Stimulated activated CD4-positive, alpha-beta T cell treated with anti-CD3 and anti-CD28 coated beads, Interleukin-12 subunit alpha, Interleukin-12 subunit beta, amount 100 ng/mL, for 24 hours (primary cell): ENCODE measurements around the gene RPS19.
"Not testable (repeated sequence)": the region's sequence is repeated elsewhere in the genome, so short reads cannot be mapped to it uniquely, and the experiment has no call there.

ENCODE experiments used
- DNase-seq, 2 experiments: peaks; one replicate each; pipeline ENCODE4 v3.0.0-alpha.2; 2020; ENCODE audit warnings: low read depth in 2 of 2

RPS19 gene

DNA sequence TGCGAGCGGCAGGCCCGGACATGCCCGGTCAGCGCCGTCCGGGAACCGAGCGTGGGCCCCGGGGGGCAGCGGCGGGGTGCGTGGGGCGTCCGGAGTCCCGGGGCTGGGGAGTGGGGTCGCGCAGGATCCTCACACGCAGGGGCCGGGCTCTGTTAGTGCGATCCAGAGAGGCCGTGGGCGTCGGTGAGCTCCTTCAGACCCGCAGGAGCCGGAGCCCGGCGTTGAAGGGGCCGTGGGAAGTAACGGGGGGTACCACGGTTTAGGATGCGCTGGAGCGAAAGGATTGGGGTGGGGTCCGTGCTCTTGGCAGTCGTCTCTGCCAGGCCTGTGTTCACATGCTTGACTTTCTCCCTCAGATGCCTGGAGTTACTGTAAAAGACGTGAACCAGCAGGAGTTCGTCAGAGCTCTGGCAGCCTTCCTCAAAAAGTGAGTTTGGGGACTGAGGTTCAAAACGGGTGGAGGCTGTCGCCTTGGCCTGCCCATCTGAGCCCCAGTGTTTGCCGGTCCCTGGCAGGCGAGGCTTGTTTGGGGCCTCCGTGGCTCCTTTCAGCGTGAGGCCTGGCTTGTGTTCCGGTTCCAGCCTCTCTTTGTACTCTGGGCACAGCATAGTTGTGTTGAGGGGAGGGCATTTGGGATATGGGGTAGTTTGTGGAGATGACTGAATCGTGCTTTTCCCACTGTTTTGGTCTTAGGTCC, 512 bp downstream of the RPS19 start:
- DNase-seq, result no peak

DNA sequence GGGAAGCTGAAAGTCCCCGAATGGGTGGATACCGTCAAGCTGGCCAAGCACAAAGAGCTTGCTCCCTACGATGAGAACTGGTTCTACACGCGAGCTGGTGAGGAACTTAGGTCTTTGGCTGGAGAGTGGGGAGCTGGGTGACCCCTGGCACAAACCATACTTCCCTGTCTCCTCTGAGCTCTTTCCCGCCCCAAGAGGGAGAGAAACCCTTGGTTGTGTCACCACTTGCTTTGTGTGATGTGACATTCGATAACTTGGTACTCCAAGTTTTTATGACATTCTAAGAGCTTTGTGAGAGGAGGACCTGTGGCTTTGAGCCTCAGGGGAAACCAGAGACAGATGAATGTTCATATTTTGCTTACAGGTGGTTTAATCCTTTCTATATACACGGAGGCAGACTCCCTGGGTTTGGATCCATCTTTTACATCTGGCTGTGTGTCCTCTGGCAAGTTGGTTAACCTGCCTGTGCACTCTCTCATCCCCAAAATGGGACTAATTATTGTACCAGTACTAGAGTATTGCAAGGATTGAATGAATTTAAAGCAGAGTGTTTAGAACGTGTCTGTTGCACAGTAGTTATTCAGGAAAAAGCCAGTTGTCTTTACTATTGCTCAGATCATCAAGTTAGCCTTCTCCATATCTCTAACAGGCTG, 1.2 kb downstream of the RPS19 start:
- DNase-seq, result no peak

DNA sequence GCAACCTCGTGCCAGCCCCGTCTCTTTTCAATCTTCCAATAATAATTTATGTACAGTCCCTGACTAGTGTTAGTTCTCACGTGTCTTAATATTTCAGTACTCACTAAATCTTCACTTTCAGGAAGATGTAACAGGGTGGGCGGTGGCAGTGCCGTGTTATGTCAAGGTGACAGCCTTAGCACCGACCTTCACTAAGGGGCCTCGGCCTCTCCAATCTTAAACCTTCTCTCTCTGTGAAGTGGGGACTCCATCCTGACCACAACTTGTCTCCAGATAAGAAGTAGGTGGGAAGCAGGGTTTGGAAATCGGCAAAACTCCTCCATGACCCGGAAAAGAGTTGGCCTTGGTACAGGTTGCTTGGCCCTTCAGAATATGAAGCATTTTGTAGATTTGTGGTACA, 1.8 kb downstream of the RPS19 start:
- DNase-seq, result no peak

DNA sequence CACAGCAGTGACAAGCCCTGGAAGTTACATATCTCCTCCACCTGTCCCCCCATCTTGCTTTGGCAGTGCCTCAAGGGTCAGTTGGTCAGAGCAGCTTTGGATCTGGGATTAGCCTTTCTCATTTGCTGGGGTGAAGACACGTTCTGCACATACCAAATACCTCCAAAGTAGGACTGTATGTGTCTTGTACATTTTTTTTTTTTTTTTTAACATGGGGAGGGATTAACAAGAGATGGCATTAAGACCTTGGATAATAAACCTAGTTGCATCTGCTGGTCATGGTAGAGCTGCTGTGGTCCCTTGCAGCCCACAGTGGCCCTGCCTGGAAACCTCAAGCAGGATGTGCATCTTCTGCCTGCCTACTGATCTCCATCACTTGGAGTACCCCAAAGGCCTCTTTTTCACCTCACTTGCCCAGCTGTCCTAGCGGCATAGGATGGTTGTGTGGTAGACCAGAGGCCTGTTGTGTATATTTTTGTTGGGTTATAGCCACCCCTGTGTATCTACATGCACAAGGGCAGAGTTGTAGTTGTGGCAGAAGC, 2.5 kb downstream of the RPS19 start:
- no peak for DNase-seq

GRCh38 chr19:41863209-41863931, 3.3 kb downstream of the RPS19 start:
- DNase-seq, result no peak

DNA sequence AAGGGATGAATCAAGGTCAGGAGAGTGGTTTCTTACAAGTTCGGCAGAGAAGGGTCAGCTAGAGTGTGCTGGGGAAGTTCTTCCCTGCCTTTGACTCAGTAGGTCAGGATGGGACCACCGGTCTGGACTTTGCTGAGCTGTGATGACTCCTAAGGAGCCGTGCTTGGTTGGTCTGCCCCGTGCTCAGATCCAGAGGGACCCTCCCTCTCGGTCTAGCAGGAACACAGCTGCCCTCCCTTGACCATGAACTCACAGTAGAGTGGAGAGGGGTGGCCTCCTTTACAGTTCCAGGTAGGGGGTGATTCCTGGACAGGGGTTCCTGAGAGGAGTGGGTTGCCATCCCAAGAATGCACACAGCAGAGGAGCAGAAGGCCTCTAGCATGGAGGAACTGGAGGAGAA, 4.3 kb downstream of the RPS19 start:
- no peak for DNase-seq

DNA sequence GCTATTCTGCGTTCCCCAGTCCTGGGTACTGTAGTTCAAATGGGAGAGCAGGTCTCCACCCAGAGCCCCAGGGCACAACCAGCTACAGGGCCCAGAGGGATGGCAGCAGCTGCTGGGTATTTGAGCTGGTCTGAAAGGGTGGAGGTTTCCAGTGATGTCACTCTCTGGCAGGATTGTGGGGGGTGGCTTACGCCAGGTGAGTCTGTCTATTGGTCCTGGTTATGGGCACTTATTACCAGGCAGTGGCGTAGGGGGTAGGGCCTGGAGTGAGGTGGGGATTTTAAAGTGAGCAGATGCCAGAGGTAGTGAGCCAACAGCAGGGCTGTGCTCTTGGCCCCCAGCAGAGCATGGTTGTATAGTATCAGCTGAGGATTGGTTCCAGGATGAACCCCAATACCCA, 6.2 kb downstream of the RPS19 start:
- no peak for DNase-seq

GRCh38 chr19:41868120-41868988, 8.3 kb downstream of the RPS19 start:
- no peak for DNase-seq

DNA sequence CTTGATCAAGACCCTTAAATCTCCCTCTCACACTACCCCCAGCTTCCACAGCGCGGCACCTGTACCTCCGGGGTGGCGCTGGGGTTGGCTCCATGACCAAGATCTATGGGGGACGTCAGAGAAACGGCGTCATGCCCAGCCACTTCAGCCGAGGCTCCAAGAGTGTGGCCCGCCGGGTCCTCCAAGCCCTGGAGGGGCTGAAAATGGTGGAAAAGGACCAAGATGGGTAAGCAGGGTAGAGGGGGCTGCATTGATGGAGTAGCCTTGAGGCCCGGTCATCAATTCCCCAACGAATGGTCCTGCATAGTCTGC, 8.9 kb downstream of the RPS19 start:
- DNase-seq, result no peak

DNA sequence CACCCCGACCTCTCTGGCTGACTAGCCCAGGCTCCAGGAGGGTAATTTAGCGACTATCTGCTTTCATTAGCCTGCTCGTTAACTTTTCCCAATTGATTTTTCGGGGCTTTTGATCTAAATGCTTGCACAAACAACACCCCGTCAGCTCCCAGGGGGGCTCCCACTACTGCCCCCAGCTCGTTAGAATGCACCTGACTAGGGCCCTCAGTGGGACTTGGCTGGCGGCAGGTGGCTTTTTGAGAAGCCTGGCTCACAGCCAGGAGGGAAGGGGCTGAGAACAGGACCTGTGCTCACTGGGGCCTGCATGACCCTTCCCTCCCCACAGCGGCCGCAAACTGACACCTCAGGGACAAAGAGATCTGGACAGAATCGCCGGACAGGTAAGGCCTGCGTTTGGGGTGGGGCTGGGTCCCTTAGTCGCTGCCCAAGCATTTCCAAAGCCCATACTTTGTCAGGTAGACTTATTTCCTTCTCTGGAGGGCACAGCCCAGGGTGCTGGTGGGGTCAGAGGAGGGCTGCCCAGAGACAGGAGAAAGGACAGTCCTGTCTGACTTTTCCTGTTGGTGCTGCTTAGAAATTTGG, 9.4 kb downstream of the RPS19 start:
- no peak for DNase-seq

- no peak for DNase-seq
Measured at GRCh38 chr19:41870401-41870873, 10.4 kb downstream of the RPS19 start.

- DNase-seq, result peak in 1 of 2 experiments; percentile 63
Measured at GRCh38 chr19:41871573-41872383, 11.7 kb downstream of the RPS19 start.

- DNase-seq, result no peak
Measured at GRCh38 chr19:41872384-41872774, 12.3 kb downstream of the RPS19 start.

DNA sequence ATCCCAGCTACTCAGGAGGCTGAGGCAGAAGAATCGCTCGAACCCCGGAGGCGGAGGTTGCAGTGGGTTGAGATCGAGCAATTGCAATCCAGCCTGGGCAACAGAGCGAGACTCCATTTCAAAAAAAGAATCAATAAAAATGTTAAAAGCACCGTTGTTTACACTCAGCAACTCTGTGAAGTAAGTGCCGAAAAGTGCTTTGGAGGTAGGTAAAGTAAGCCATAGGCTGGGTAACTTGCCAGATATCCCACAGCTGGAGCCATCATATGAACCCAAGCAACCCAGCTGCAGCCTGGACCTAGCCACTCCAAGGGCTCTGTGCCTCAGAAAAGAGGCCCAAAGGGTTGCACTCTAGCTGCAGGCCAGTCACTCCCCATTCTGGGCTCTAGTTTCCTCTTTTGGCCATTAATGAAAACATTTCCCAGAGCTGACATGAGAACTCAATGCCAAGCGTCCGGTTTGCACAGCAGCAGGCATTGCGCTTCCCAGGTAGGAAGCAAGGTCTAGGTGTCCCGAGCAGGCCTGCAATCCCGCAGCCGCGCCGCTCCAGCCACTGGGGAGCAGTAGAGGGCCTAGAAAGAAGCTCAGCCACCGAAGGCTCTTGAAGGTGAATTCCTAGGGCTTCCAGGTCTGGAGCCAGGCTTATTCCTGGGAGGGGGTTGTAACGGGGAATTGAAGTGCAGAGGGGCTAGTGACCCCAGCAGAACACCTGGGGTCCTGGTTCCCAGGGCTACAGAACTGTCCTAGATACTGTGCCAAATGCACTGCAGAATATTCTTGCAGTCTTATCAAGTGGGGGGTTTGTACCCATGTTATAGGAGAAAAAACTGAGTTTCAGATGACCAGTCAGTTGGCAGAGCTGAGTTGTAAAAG, 13.0 kb downstream of the RPS19 start:
- no peak for DNase-seq

GRCh38 chr19:41875973-41876372, 15.9 kb downstream of the RPS19 start:
- not testable (repeated sequence) for DNase-seq

GRCh38 chr19:41876847-41877832, 17.1 kb downstream of the RPS19 start, which contains the start of gene CD79A:
Gene CD79A, plus strand, starts transcription at chr19:41877279. Its CDS starts 26 bp downstream, at chr19:41877305.
- DNase-seq, result no peak

- no peak for DNase-seq
Measured at GRCh38 chr19:41877916-41878905, 18.2 kb downstream of the RPS19 start.
